H1 (cell line): ENCODE measurements around the gene LCAT. TPM values are rescaled to one million over a fixed set of nuclear protein-coding genes. Genes with fewer than 3 reads are reported as not detected.
A peak's percentile ranks its signal among the peaks of the same experiment; 100 is the strongest.

Source experiments
- CTCF ChIA-PET: fragments of 300-600 bp; sonication (Branson Sonifier 250); formaldehyde crosslinking; loops from one replicate; lab custom pipeline; 2021; ENCODE audit not compliant: partially characterized antibody; lab: Charles Lee
- POLR2A ChIA-PET: fragments of 300-600 bp; sonication (Branson Sonifier 250); formaldehyde crosslinking; loops from one replicate; lab custom pipeline; 2021; ENCODE audit warnings: inconsistent platforms; ENCODE audit not compliant: partially characterized antibody; lab: Charles Lee
- DNase-seq, 2 experiments: peaks; one replicate each; pipeline versions ENCODE4 v3.0.0 to v3.0.0-alpha.2; 2010 to 2022; ENCODE audit warnings: low spot score in 2 of 2, low read depth in 1 of 2, mixed read lengths in 1 of 2
- FAIRE-seq: peaks from 2 replicates; lab custom pipeline; 2011; peaks lifted over from hg19 to GRCh38; lab: Jason Lieb, UNC
- H2AFZ ChIP-seq: 2 replicates; pipeline ENCODE4 v1.8.1; 2012; ENCODE audit warnings: low read length, inconsistent platforms
- H2AK5ac ChIP-seq: 2 replicates; pipeline ENCODE4 v1.6.1; 2013; ENCODE audit warnings: low read depth, low read length
- H2BK120ac ChIP-seq: replicated peaks from 2 replicates; pipeline ENCODE3; 2013; ENCODE audit warnings: low read depth, low read length, inconsistent platforms
- H2BK12ac ChIP-seq: 2 replicates; pipeline ENCODE4 v1.6.1; 2013; ENCODE audit warnings: low read depth, low read length
- H2BK15ac ChIP-seq: 2 replicates; pipeline ENCODE4 v1.6.1; 2013; ENCODE audit warnings: low read length
- H2BK20ac ChIP-seq: 2 replicates; pipeline ENCODE4 v1.6.1; 2013; ENCODE audit warnings: low read length
- H2BK5ac ChIP-seq: 2 replicates; pipeline ENCODE4 v1.6.1; 2013; ENCODE audit warnings: low read depth, low read length
- H3K14ac ChIP-seq: 2 replicates; pipeline ENCODE4 v1.6.1; 2013; ENCODE audit warnings: inconsistent platforms; ENCODE audit not compliant: insufficient read length
- H3K18ac ChIP-seq: 2 replicates; pipeline ENCODE4 v1.6.1; 2013; ENCODE audit warnings: low read length; ENCODE audit errors: extremely low read depth
- H3K23ac ChIP-seq: 2 replicates; pipeline ENCODE4 v1.6.1; 2013; ENCODE audit warnings: inconsistent platforms; ENCODE audit not compliant: insufficient read length
- H3K23me2 ChIP-seq: 2 replicates; pipeline ENCODE4 v1.6.1; 2013; ENCODE audit warnings: low read depth, low read length
- H3K27ac ChIP-seq: 2 replicates; pipeline ENCODE4 v1.6.1; 2011; ENCODE audit warnings: low read depth, low read length, inconsistent platforms
- H3K27me3 ChIP-seq, 4 experiments: replicated peaks in 1 of 4; 1 replicate in 1 of 4; 2 replicates in 3 of 4; pipeline versions ENCODE4 v1.6.1 to v1.8.1; 2011 to 2013; ENCODE audit warnings: low read length in 3 of 4, mild to moderate bottlenecking in 3 of 4, inconsistent platforms in 2 of 4, mixed read lengths in 2 of 4, moderate library complexity in 1 of 4; ENCODE audit not compliant: control insufficient read depth in 3 of 4, insufficient read depth in 3 of 4; ENCODE audit errors: extremely low read depth in 1 of 4
- H3K36me3 ChIP-seq, 4 experiments: 2 replicates each; pipeline versions ENCODE4 v1.6.1 to v1.8.1; 2011 to 2013; ENCODE audit warnings: mild to moderate bottlenecking in 4 of 4, low read length in 3 of 4, moderate library complexity in 2 of 4, control low read depth in 1 of 4, inconsistent platforms in 1 of 4; ENCODE audit not compliant: insufficient read depth in 4 of 4, control insufficient read depth in 2 of 4
- H3K4ac ChIP-seq: replicated peaks from 2 replicates; pipeline ENCODE3; 2013; ENCODE audit warnings: low read length, low read depth, mixed read lengths, inconsistent platforms; ENCODE audit not compliant: insufficient read length
- H3K4me1 ChIP-seq, 4 experiments: replicated peaks in 1 of 4; 1 replicate in 1 of 4; 2 replicates in 3 of 4; pipeline versions ENCODE4 v1.6.1 to v1.8.1; 2011 to 2013; ENCODE audit warnings: low read length in 3 of 4, inconsistent platforms in 2 of 4, mixed read lengths in 1 of 4; ENCODE audit not compliant: insufficient read depth in 4 of 4, control insufficient read depth in 3 of 4
- H3K4me2 ChIP-seq, 2 experiments: 2 replicates each; pipeline versions ENCODE4 v1.6.1 to v1.8.1; 2011 to 2013; ENCODE audit warnings: low read depth in 2 of 2, low read length in 2 of 2, control low read depth in 1 of 2, inconsistent platforms in 1 of 2, mild to moderate bottlenecking in 1 of 2; ENCODE audit not compliant: insufficient read depth in 1 of 2
- H3K4me3 ChIP-seq, 4 experiments: fragments of 200-600, 300-600 bp in 1 of 4; sonication (generic), shearing (Covaris generic), sonication (Bioruptor Twin) in 1 of 4; 2 replicates each; pipeline versions ENCODE4 v1.5.1 to v1.8.1; 2011 to 2016; ENCODE audit warnings: low read length in 4 of 4, low read depth in 3 of 4, control low read depth in 2 of 4, inconsistent platforms in 2 of 4, mild to moderate bottlenecking in 2 of 4, mixed read lengths in 1 of 4, moderate library complexity in 1 of 4; ENCODE audit not compliant: insufficient read depth in 2 of 4; ENCODE audit errors: extremely low read depth in 1 of 4
- H3K56ac ChIP-seq: replicated peaks from 2 replicates; pipeline ENCODE3; 2013; ENCODE audit warnings: low read depth, mild to moderate bottlenecking, mixed read lengths, low read length, inconsistent platforms; ENCODE audit not compliant: insufficient read length
- H3K79me1 ChIP-seq: 2 replicates; pipeline ENCODE4 v1.6.1; 2013; ENCODE audit warnings: low read depth, low read length, control low read depth
- H3K79me2 ChIP-seq, 2 experiments: 2 replicates each; pipeline versions ENCODE4 v1.6.1 to v1.8.1; 2012 to 2013; ENCODE audit warnings: low read length in 2 of 2, mild to moderate bottlenecking in 2 of 2, inconsistent platforms in 1 of 2; ENCODE audit not compliant: insufficient read depth in 2 of 2, control insufficient read depth in 1 of 2
- H3K9ac ChIP-seq, 4 experiments: replicated peaks in 1 of 4; 1 replicate in 1 of 4; 2 replicates in 3 of 4; pipeline versions ENCODE4 v1.6.1 to v1.8.1; 2011 to 2013; ENCODE audit warnings: low read depth in 3 of 4, low read length in 3 of 4, control low read depth in 2 of 4, mild to moderate bottlenecking in 2 of 4, moderate library complexity in 2 of 4, inconsistent platforms in 1 of 4; ENCODE audit errors: extremely low read depth in 1 of 4
- H3K9me3 ChIP-seq, 2 experiments: 2 replicates each; pipeline versions ENCODE4 v1.6.1 to v1.8.1; 2012 to 2013; ENCODE audit warnings: mild to moderate bottlenecking in 2 of 2, moderate library complexity in 2 of 2, control low read depth in 1 of 2, inconsistent platforms in 1 of 2, low read depth in 1 of 2, low read length in 1 of 2, mixed read lengths in 1 of 2; ENCODE audit not compliant: insufficient read depth in 2 of 2
- H4K20me1 ChIP-seq, 2 experiments: replicated peaks in 1 of 2; 2 replicates each; pipeline versions ENCODE3 to v1.8.1; 2011 to 2013; ENCODE audit warnings: inconsistent platforms in 2 of 2, low read length in 2 of 2, mild to moderate bottlenecking in 1 of 2; ENCODE audit not compliant: insufficient read depth in 2 of 2, control insufficient read depth in 1 of 2
- H4K5ac ChIP-seq: 2 replicates; pipeline ENCODE4 v1.6.1; 2013; ENCODE audit warnings: low read length, low read depth, mixed read lengths, inconsistent platforms; ENCODE audit not compliant: insufficient read length
- H4K8ac ChIP-seq: 2 replicates; pipeline ENCODE4 v1.8.0; 2013; ENCODE audit warnings: mild to moderate bottlenecking, moderate library complexity, low read length, inconsistent platforms; ENCODE audit not compliant: insufficient read depth; ENCODE audit errors: extremely low read depth
- H4K91ac ChIP-seq: replicated peaks from 2 replicates; pipeline ENCODE3; 2013; ENCODE audit warnings: low read length, mixed read lengths, inconsistent platforms; ENCODE audit not compliant: insufficient read length
- POLR2AphosphoS5 ChIP-seq: IDR thresholded peaks from 2 replicates; pipeline ENCODE4 v1.6.1; 2011; ENCODE audit warnings: low read depth, low read length
- RAD21 ChIP-seq, 2 experiments: IDR thresholded peaks in 1 of 2; conservative IDR thresholded peaks in 1 of 2; 2 replicates each; pipeline ENCODE4 v1.6.1; 2011; ENCODE audit warnings: low read depth in 2 of 2, low read length in 2 of 2, improper control_type of control experiment in 1 of 2, inconsistent platforms in 1 of 2, mild to moderate bottlenecking in 1 of 2, moderate library complexity in 1 of 2
- SIN3A ChIP-seq, 2 experiments: IDR thresholded peaks in 1 of 2; conservative IDR thresholded peaks in 1 of 2; 2 replicates each; pipeline ENCODE4 v1.6.1; 2011 to 2012; ENCODE audit warnings: low read length in 2 of 2, improper control_type of control experiment in 1 of 2, low read depth in 1 of 2, mild to moderate bottlenecking in 1 of 2
- TAF1 ChIP-seq: IDR thresholded peaks from 2 replicates; pipeline ENCODE4 v1.6.1; 2011; ENCODE audit warnings: mild to moderate bottlenecking, low read depth, low read length
- TBP ChIP-seq: IDR thresholded peaks from 2 replicates; pipeline ENCODE4 v1.6.1; 2011; ENCODE audit warnings: low read depth, low read length, improper control_type of control experiment
- YY1 ChIP-seq: IDR thresholded peaks from 2 replicates; pipeline ENCODE4 v1.6.1; 2011; ENCODE audit warnings: low read depth, mild to moderate bottlenecking, low read length
- WGBS, 2 experiments: shearing (Covaris generic) in 1 of 2; methylation state at CpG; one replicate each; pipeline versions ENCODE4 v1.1.6 to v1.1.7; 2013 to 2015; ENCODE audit warnings: low lambda C conversion rate in 2 of 2, mixed read lengths in 2 of 2, inconsistent platforms in 1 of 2, low coverage in 1 of 2, missing lambda C conversion rate in 1 of 2; ENCODE audit not compliant: insufficient replicate concordance in 2 of 2, insufficient coverage in 1 of 2, insufficient read length in 1 of 2; ENCODE audit errors: extremely low coverage in 1 of 2, missing lambda C conversion rate in 1 of 2; 5-methylcytosine and 5-hydroxymethylcytosine counted together
- polyA plus RNA-seq, 7 experiments: library from polyadenylated mRNA; depleted of rRNA in 3 of 7; stranded (reverse) in 5 of 7; unstranded in 2 of 7; fragments of >200 nt in 5 of 7; fragments of 200-250 nt in 2 of 7; gene quantifications; 1 replicate in 5 of 7; 2 replicates in 1 of 7; 4 replicates in 1 of 7; pipeline versions ENCODE4 v1.2.1 to v1.2.3, GENCODE V29; 2011 to 2013; ENCODE audit warnings: missing spikeins in 2 of 7, mixed read lengths in 2 of 7
- total RNA-seq: library from RNA; stranded (reverse); fragmentation: NEBNext Ultra II Directional; extraction: Animal tissue kit (Norgen Biotek cat#: 25700); gene quantifications from 2 replicates; pipeline ENCODE4 v1.2.1, GENCODE V29; 2021
- TF ChIP-seq, protein P1 (sequence below): IDR thresholded peaks from 2 replicates; pipeline ENCODE4 v1.6.1; 2012; ENCODE audit warnings: inconsistent platforms
- TF ChIP-seq, protein P2 (sequence below), 3 experiments: IDR thresholded peaks; 1 replicate in 2 of 3; 2 replicates in 1 of 3; pipeline versions ENCODE4 v1.5.1 to v1.6.1; 2011; ENCODE audit warnings: low read length in 3 of 3, mild to moderate bottlenecking in 3 of 3, inconsistent platforms in 2 of 3, low read depth in 1 of 3, moderate library complexity in 1 of 3; ENCODE audit not compliant: insufficient read depth in 1 of 3; ENCODE audit errors: control extremely low read depth in 1 of 3

The LCAT gene
- total and polyA plus RNA-seq, 2 of the 8 experiments (the other 6 are each of a cell fraction or from before 2014, with no cell fraction given), result 9.4 to 19.6 TPM

DNA sequence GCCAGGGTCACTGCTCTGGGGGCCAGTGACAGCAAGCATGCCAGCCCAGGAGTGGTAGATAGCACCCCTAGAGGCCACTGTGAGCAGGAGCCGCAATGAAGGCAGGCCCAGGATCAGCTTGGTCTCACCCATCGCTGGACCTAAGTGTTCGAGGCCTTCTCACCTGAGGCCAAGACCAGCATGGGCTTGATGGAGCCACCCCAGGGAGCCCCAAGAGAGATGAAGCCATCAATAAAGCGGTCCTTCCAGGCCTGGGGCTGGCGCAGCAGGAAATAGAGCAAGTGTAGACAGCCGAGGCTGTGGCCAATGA lies 1.8 kb downstream of the LCAT start:
- TF ChIP-seq SIN3A (conservative IDR thresholded peaks at IDR 0.05 in 1 of 2, IDR thresholded peaks at IDR 0.05 in 1 of 2; ENCODE audit: low read depth in 1 of 2, low read length in 2 of 2) (peak; percentile 73 to 85; a peak in 2 of 4 replicates), YY1 (no peak), TBP (peak; percentile 22; the same call in 1 of the 2 replicates), POLR2AphosphoS5 (peak; percentile 40; the same call in 1 of the 2 replicates), RAD21 (IDR thresholded peaks at IDR 0.05 in 1 of 2, conservative IDR thresholded peaks at IDR 0.05 in 1 of 2; ENCODE audit: low read depth in 2 of 2, low read length in 2 of 2) (peak; percentile 71 to 80), TAF1 (no peak)
- TF ChIP-seq, protein P1, sequence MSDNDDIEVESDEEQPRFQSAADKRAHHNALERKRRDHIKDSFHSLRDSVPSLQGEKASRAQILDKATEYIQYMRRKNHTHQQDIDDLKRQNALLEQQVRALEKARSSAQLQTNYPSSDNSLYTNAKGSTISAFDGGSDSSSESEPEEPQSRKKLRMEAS, result peak; percentile 58; the same call in 1 of the 2 replicates
- TF ChIP-seq, protein P2, sequence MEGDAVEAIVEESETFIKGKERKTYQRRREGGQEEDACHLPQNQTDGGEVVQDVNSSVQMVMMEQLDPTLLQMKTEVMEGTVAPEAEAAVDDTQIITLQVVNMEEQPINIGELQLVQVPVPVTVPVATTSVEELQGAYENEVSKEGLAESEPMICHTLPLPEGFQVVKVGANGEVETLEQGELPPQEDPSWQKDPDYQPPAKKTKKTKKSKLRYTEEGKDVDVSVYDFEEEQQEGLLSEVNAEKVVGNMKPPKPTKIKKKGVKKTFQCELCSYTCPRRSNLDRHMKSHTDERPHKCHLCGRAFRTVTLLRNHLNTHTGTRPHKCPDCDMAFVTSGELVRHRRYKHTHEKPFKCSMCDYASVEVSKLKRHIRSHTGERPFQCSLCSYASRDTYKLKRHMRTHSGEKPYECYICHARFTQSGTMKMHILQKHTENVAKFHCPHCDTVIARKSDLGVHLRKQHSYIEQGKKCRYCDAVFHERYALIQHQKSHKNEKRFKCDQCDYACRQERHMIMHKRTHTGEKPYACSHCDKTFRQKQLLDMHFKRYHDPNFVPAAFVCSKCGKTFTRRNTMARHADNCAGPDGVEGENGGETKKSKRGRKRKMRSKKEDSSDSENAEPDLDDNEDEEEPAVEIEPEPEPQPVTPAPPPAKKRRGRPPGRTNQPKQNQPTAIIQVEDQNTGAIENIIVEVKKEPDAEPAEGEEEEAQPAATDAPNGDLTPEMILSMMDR (IDR thresholded peaks at IDR 0.05; ENCODE audit: control extremely low read depth in 1 of 3, insufficient read depth in 1 of 3, low read depth in 1 of 3, low read length in 3 of 3), result peak; percentile 84 to 99 (median 96)
- peak; percentile 72 for FAIRE-seq
- H3K36me3 ChIP-seq, result peaks cover 3 to 25% (median 15%) of the 10 kb centered on the region in 4 experiments; a peak in 6 of 8 replicates

More for the DNA sequence above, 1.8 kb downstream of the LCAT start:
- H3K79me1 ChIP-seq, result peaks cover 2% of the 10 kb centered on the region; the same call in 1 of the 2 replicates
- H2AFZ ChIP-seq, result no peak overlapping the region
- H3K56ac ChIP-seq, result no peak overlapping the region
- no peak overlapping the region for H3K23ac ChIP-seq
- no peaks in the 10 kb centered on the region for H3K23me2 ChIP-seq
- DNase-seq, result peak; percentile 49 to 77
- no peaks in the 10 kb centered on the region for H3K9me3 ChIP-seq
- H3K4me1 ChIP-seq, result peaks cover 0 to 2% (median 0%) of the 10 kb centered on the region in 4 experiments; a peak in 3 of 7 replicates
- H3K18ac ChIP-seq, result no peak overlapping the region
- H3K9ac ChIP-seq, result no peak overlapping the region
- no peak overlapping the region for H4K5ac ChIP-seq
- no peak overlapping the region for H2BK15ac ChIP-seq
- H2BK12ac ChIP-seq, result no peak overlapping the region
- ChIA-PET POLR2A (interaction anchor here (1.0 to 6.8 kb wide), 8 partner anchors 9 to 123 kb away, joined by 3 to 31 read pairs (median 3); partner anchors contain the start of genes CTRL and NRN1L), CTCF (interaction anchor here (0.6 to 27.1 kb wide), 37 partner anchors 9 to 343 kb away, joined by 3 to 623 read pairs (median 5); partner anchors contain the start of genes CENPT, CTRL, EDC4 and NRN1L)
- H3K14ac ChIP-seq, result no peak overlapping the region
- H4K8ac ChIP-seq, result no peak overlapping the region; the same call in 1 of the 2 replicates
- no peak overlapping the region for H3K4me2 ChIP-seq
- 0 out of 4 replicates have a peak, but pooled peaks cover 0 to 2% of the 10 kb centered on the region in 2 experiments for H3K79me2 ChIP-seq
- H2AK5ac ChIP-seq, result no peak overlapping the region
- no peaks in the 10 kb centered on the region for H3K27me3 ChIP-seq
- H4K20me1 ChIP-seq, result peaks cover 13 to 33% of the 10 kb centered on the region in 2 experiments
- H3K4ac ChIP-seq, result no peak overlapping the region
- no peak overlapping the region for H2BK5ac ChIP-seq
- no peak overlapping the region for H4K91ac ChIP-seq
- H3K27ac ChIP-seq, result no peak overlapping the region
- H3K4me3 ChIP-seq, result no peak overlapping the region
- H2BK20ac ChIP-seq, result no peak overlapping the region
- WGBS, 2 experiments, result 80% methylated on average over 6 of the region's 6 CpGs; no CpG with 5 or more reads in 1 of the 2 experiments
- no peak overlapping the region for H2BK120ac ChIP-seq
